ENCODE data around the gene FBXO48.
"Not testable (repeated sequence)": the region's sequence is repeated elsewhere in the genome, so short reads cannot be mapped to it uniquely, and the experiment has no call there.

Gene FBXO48

GRCh38 chr2:68469935-68470334, 2.8 kb upstream of the FBXO48 start:
- DNase-seq = no peak

GRCh38 chr2:68468801-68469200, 1.7 kb upstream of the FBXO48 start:
- no peak for DNase-seq

- DNase-seq = no peak
These were observed 367 bp downstream of the FBXO48 start for GRCh38 chr2:68466778-68467076.

GRCh38 chr2:68466361-68466777, 725 bp downstream of the FBXO48 start:
- no peak for DNase-seq

GRCh38 chr2:68465081-68465916, 1.8 kb downstream of the FBXO48 start:
- no peak for DNase-seq

- no peak for DNase-seq
These were observed 2.4 kb downstream of the FBXO48 start for GRCh38 chr2:68464651-68465050.

GRCh38 chr2:68463287-68463877, 3.7 kb downstream of the FBXO48 start:
- peak; percentile 54 for DNase-seq

GRCh38 chr2:68458981-68459380, 8.1 kb downstream of the FBXO48 start:
- no peak for DNase-seq

GRCh38 chr2:68456198-68456597, 10.9 kb downstream of the FBXO48 start:
- no peak for DNase-seq

GRCh38 chr2:68454719-68455118, 12.4 kb downstream of the FBXO48 start:
- no peak for DNase-seq

- DNase-seq = no peak
These were observed 13.2 kb downstream of the FBXO48 start for GRCh38 chr2:68453761-68454360.

GRCh38 chr2:68452158-68452900, 14.8 kb downstream of the FBXO48 start:
- no peak for DNase-seq

- no peak for DNase-seq
These were observed 18.1 kb downstream of the FBXO48 start for GRCh38 chr2:68448671-68449653.

- DNase-seq = no peak
These were observed 20.0 kb downstream of the FBXO48 start for GRCh38 chr2:68447118-68447517.

GRCh38 chr2:68446425-68446824, 20.7 kb downstream of the FBXO48 start:
- not testable (repeated sequence) for DNase-seq

- DNase-seq = no peak
These were observed 25.1 kb downstream of the FBXO48 start for GRCh38 chr2:68441994-68442322.

- peak; percentile 86 for DNase-seq
These were observed 25.7 kb downstream of the FBXO48 start for GRCh38 chr2:68441179-68441993.

GRCh38 chr2:68438455-68439303, 28.4 kb downstream of the FBXO48 start:
- no peak for DNase-seq

- no peak for DNase-seq
These were observed 30.8 kb downstream of the FBXO48 start for GRCh38 chr2:68436270-68436669.

GRCh38 chr2:68435615-68436014, 31.5 kb downstream of the FBXO48 start:
- DNase-seq = no peak

GRCh38 chr2:68434981-68435380, 32.1 kb downstream of the FBXO48 start:
- DNase-seq = no peak

Measured in NCI-H2171 treated with DMSO at 0.1 percent for 48 hours (cell line).